H4 (cell line): Measurements from ENCODE around the gene CYP26B1. TPM values are rescaled to one million over a fixed set of nuclear protein-coding genes. Genes with fewer than 3 reads are reported as not detected.

Experiments used
- DNase-seq: peaks from one replicate; pipeline ENCODE4 v3.0.0-alpha.2; 2015; ENCODE audit warnings: low spot score
- total RNA-seq: library from RNA; depleted of rRNA; stranded (reverse); fragments of >200 nt; shearing (Covaris generic); gene quantifications from 2 replicates; pipeline ENCODE4 v1.2.3, GENCODE V29; 2014

Gene CYP26B1
- total RNA-seq, 1 experiment from 2014 or later, result 1.5 TPM

DNA sequence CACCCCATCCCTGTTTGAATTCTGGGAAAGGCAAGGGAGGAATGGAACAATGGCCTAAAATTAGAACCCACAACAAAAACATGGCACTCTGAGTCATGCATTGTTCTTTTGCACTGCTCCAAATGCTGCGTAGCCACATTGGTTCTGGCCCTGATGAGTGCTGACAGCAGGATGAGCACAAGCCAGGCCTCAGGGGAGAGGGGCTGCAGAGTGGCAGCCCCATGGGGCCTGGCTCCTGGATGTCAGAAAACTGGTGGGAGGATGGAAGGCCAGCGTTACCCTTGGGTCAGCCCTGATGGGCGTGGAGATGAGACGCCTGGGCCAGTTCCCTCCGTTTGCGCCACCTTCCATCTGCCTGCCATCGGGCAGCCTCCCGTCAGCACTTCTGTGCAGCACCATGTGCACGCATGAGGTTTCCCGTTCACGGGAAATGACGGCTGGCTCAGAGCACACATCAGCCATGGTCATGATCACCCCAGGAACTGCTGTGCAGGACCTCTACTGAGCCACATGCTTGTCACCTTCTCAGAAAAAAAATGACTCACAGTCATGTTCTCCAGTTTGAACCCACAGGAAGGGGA is 65.6 kb downstream of the CYP26B1 start:
- no peak for DNase-seq

DNA sequence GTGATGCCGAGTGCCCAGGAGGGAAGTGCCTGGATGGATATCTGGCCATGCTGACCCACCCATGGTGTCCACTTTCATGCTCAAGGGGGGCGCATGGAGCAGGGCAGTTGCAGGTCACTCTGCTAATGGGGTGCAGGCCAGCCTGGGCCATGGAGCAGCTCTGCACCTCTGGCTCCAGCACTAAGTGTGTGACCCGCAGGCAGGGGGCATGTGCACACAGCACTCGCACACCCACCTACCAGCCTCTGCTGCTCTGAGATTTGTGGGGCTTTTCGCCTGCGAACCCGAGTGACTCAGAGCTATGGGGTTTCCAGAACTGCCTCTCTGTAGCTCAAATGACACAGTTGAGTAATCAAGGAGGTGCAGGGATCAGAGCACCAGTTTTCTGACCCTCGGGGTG is 66.2 kb downstream of the CYP26B1 start:
- no peak for DNase-seq

DNA sequence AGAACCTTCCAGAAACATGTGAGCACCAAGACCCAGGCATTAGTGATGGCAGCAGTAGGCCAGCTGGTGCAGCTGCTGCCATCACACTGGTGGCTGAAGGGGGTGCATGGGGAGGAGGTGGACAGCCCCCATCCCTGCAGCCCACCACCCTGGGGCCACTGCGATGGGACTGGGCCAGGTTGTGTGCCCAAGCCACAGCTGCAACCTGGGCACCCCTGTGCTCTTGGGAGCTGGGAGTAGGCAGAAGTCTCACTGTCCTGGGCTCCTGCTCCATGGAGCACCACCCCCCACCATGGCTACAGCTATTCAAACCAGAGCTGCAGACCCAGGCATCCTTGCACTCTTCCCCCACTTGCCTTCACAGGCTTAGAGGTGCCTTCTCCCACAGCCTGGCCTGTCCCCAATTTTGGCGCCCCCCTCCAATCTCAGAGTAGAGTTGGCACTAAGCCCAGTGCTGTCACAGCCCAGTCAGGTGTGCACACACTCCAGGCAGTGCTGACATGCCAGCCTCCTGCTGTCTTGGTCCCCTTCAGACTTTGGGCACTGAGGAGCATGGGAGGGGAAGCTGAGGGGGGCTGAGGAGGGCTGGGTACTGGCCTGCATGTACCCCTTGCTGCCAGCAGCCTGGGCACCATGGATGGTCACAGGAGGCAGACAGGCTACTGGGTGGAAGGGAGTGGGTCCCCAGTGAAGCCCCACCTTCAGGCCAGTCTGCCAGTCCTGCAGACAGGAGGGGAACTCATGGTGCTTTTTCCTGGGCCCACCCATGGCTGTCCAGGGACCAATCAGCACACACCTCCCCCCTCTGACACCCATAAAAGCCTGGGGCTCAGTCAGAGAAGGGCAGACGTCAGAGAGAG is 67.1 kb downstream of the CYP26B1 start:
- DNase-seq, result no peak
